Naive thymus-derived CD4-positive, alpha-beta T cell (primary cell): ENCODE results near the gene PSME4. TPM values are rescaled to one million over a fixed set of nuclear protein-coding genes. Genes with fewer than 3 reads are reported as not detected.

Experiments used
- ATAC-seq: fragments of 150-1000 bp; cut with Tn5 transposase; 2 replicates; pipeline ENCODE4 v1.10.0; 2021; ENCODE audit warnings: mild to moderate bottlenecking, moderate library complexity
- CTCF ChIA-PET: fragments of 350-600 bp; sonication (Branson Sonifier 250); formaldehyde crosslinking; loops from one replicate; lab custom pipeline; 2021; ENCODE audit warnings: antibody characterized with exemption; lab: Charles Lee
- POLR2A ChIA-PET: fragments of 350-600 bp; sonication (Branson Sonifier 250); formaldehyde crosslinking; loops from one replicate; lab custom pipeline; 2021; ENCODE audit warnings: antibody characterized with exemption, inconsistent platforms; lab: Charles Lee
- DNase-seq, 9 donors: peaks; one replicate each; pipeline versions ENCODE4 v3.0.0 to v3.0.0-alpha.2; 2020 to 2022; ENCODE audit warnings: mixed read lengths in 1 of 9
- H3K27ac ChIP-seq: one replicate; pipeline ENCODE4 v1.7.0; 2013; ENCODE audit warnings: mild to moderate bottlenecking, low read depth, low read length, moderate library complexity
- H3K27me3 ChIP-seq, 2 donors: one replicate each; pipeline ENCODE4 v1.7.0; 2013; ENCODE audit warnings: low read length in 2 of 2, mild to moderate bottlenecking in 2 of 2, moderate library complexity in 2 of 2; ENCODE audit not compliant: control insufficient read depth in 2 of 2, insufficient read depth in 2 of 2
- H3K36me3 ChIP-seq, 3 experiments: 1 replicate in 2 of 3; 2 replicates in 1 of 3; pipeline ENCODE4 v1.7.0; 2013; ENCODE audit warnings: low read length in 3 of 3, mild to moderate bottlenecking in 3 of 3, moderate library complexity in 1 of 3; ENCODE audit not compliant: insufficient read depth in 3 of 3, control insufficient read depth in 2 of 3
- H3K4me1 ChIP-seq, 2 donors: one replicate each; pipeline ENCODE4 v1.7.0; 2013; ENCODE audit warnings: low read length in 2 of 2, mild to moderate bottlenecking in 2 of 2, moderate library complexity in 1 of 2; ENCODE audit not compliant: control insufficient read depth in 2 of 2, insufficient read depth in 2 of 2
- H3K4me3 ChIP-seq: 2 replicates; pipeline ENCODE4 v1.7.0; 2013; ENCODE audit warnings: mild to moderate bottlenecking, low read length
- H3K9me3 ChIP-seq, 3 experiments: 1 replicate in 2 of 3; 2 replicates in 1 of 3; pipeline ENCODE4 v1.7.0; 2013; ENCODE audit warnings: low read length in 3 of 3; ENCODE audit not compliant: control insufficient read depth in 2 of 3
- H3K27ac Mint-ChIP-seq, 9 donors: one replicate each; pipeline ENCODE4 v1.8.0; 2020 to 2022; ENCODE audit warnings: mixed read lengths in 9 of 9, mild to moderate bottlenecking in 8 of 9, moderate library complexity in 5 of 9, inconsistent platforms in 2 of 9
- H3K27me3 Mint-ChIP-seq, 5 donors: one replicate each; pipeline ENCODE4 v1.8.0; 2021 to 2022; ENCODE audit warnings: mixed read lengths in 5 of 5, mild to moderate bottlenecking in 1 of 5
- H3K36me3 Mint-ChIP-seq, 5 donors: one replicate each; pipeline ENCODE4 v1.8.0; 2020 to 2022; ENCODE audit warnings: mixed read lengths in 5 of 5, mild to moderate bottlenecking in 3 of 5, inconsistent platforms in 1 of 5
- H3K4me1 Mint-ChIP-seq, 7 donors: one replicate each; pipeline ENCODE4 v1.8.0; 2020 to 2022; ENCODE audit warnings: mixed read lengths in 7 of 7, mild to moderate bottlenecking in 3 of 7, inconsistent platforms in 1 of 7
- H3K4me3 Mint-ChIP-seq, 10 donors: one replicate each; pipeline ENCODE4 v1.8.0; 2020 to 2022; ENCODE audit warnings: mild to moderate bottlenecking in 10 of 10, mixed read lengths in 10 of 10, moderate library complexity in 6 of 10, inconsistent platforms in 2 of 10
- H3K9me3 Mint-ChIP-seq, 11 donors: one replicate each; pipeline ENCODE4 v1.8.0; 2020 to 2022; ENCODE audit warnings: mixed read lengths in 11 of 11, mild to moderate bottlenecking in 4 of 11, inconsistent platforms in 1 of 11, moderate library complexity in 1 of 11
- intact Hi-C, 2 donors: fragments of 100-400 bp; cut with micrococcal nuclease; formaldehyde crosslinking; loops; one replicate each; pipeline ENCODE4 v1.15.1; 2023
- polyA plus RNA-seq, 2 donors: library from polyadenylated mRNA; unstranded; fragments of 300-500 nt; fragmentation: Illumina TruSeq; gene quantifications; one replicate each; pipeline ENCODE4 v1.2.3, GENCODE V29; 2021
- total RNA-seq, 6 experiments: library from RNA in 5 of 6; stranded (reverse) in 5 of 6; gene quantifications; 1 replicate in 5 of 6; 2 replicates in 1 of 6; pipeline ENCODE4 v1.2.3 and lab custom pipeline; 2021 to 2026

The PSME4 gene, protein sequence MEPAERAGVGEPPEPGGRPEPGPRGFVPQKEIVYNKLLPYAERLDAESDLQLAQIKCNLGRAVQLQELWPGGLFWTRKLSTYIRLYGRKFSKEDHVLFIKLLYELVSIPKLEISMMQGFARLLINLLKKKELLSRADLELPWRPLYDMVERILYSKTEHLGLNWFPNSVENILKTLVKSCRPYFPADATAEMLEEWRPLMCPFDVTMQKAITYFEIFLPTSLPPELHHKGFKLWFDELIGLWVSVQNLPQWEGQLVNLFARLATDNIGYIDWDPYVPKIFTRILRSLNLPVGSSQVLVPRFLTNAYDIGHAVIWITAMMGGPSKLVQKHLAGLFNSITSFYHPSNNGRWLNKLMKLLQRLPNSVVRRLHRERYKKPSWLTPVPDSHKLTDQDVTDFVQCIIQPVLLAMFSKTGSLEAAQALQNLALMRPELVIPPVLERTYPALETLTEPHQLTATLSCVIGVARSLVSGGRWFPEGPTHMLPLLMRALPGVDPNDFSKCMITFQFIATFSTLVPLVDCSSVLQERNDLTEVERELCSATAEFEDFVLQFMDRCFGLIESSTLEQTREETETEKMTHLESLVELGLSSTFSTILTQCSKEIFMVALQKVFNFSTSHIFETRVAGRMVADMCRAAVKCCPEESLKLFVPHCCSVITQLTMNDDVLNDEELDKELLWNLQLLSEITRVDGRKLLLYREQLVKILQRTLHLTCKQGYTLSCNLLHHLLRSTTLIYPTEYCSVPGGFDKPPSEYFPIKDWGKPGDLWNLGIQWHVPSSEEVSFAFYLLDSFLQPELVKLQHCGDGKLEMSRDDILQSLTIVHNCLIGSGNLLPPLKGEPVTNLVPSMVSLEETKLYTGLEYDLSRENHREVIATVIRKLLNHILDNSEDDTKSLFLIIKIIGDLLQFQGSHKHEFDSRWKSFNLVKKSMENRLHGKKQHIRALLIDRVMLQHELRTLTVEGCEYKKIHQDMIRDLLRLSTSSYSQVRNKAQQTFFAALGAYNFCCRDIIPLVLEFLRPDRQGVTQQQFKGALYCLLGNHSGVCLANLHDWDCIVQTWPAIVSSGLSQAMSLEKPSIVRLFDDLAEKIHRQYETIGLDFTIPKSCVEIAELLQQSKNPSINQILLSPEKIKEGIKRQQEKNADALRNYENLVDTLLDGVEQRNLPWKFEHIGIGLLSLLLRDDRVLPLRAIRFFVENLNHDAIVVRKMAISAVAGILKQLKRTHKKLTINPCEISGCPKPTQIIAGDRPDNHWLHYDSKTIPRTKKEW (N-terminal part only)
- 10 to 100 TPM; 48.8 to 80.1 (median 54.4) TPM for total RNA-seq
- 1 to 10 TPM; 2.4 to 5.1 TPM for polyA plus RNA-seq
- 92.3 reads per million, percentile 83 among the genes with 10 or more reads in this experiment for total RNA-seq (lab: John Stamatoyannopoulos, UW)

DNA sequence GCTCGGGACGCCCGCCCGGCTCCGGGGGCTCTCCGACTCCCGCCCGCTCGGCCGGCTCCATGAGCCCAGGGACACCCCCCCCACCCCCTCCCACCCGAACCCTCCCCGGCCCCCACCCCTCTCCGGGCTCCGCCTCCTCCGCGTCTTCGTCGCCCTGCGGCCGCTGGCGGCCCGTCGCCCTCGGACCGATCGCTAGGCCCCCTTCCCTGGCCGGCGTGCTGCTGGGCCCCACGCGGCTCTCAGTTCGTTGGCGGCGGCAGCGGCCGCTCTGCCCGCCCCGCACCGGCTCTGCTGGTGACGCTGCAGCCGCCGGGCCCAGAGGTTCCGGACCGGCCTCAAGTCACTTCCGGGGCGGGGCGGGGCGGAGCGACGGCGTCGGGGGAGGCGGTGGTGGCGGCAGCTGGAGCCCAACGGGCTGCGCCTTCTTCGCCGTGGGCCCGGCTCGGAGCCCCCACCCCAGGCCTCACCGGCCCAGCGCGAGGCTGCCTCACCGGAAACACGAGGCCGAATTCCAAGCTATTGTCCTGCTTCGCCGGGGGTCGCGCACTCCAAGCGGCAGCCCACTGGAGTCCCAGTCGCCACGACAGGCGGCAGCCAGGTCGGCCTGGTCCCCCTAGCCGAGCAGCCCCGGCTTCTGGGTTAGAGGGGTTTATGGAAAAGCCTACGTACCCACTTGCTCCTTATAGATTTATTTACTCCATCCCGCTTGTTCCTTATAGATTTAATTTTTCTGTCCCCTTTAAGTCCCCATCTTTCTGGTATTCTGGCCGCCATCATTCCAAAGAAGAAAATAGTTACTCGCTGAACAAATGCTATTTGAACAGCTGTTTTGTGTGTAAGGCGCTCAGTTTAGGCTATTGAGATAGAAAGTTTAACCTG, at the start of gene PSME4:
Gene PSME4, minus strand, starts transcription at position 270 of the 879 bp plus-strand sequence. Its CDS starts 209 bp downstream, at position 61.
- no peaks in the 10 kb centered on the region for H3K27me3 Mint-ChIP-seq
- H3K4me3 Mint-ChIP-seq = peak within 1 kb of the TSS; percentile 89 to 100 (median 96)
- H3K27me3 ChIP-seq = no peaks in the 10 kb centered on the region
- peak within 1 kb of the TSS; percentile 84 for H3K4me3 ChIP-seq
- ATAC-seq (peak; percentile 97), DNase-seq (peak; percentile 80 to 95 (median 90))
- intact Hi-C loops = loop anchor here (1.0 to 5.0 kb wide), 15 partner anchors 23 to 1646 kb away; partner anchors contain the start of genes ACYP2 (in 2 of the 2), CHAC2 (in 2 of the 2), EML6 (in 2 of the 2) and ERLEC1 (in 2 of the 2)
- peaks cover 17 to 21% of the 10 kb centered on the region in 2 donors for H3K4me1 ChIP-seq
- no peaks in the 10 kb centered on the region for H3K9me3 ChIP-seq
- CTCF ChIA-PET = interaction anchor here (1.0 kb wide), 1 partner anchor 82 kb away, joined by 3 read pairs; no protein-coding TSS in a partner anchor
- H3K36me3 Mint-ChIP-seq = peaks cover 4 to 34% (median 21%) of the 10 kb centered on the region in 5 donors
- H3K27ac ChIP-seq = peak within 1 kb of the TSS; percentile 93
- peak within 1 kb of the TSS; percentile 91 to 99 (median 95) for H3K27ac Mint-ChIP-seq
- H3K4me1 Mint-ChIP-seq = peaks cover 37 to 65% (median 54%) of the 10 kb centered on the region in 7 donors
- peaks cover 0 to 15% (median 0%) of the 10 kb centered on the region in 3 experiments for H3K36me3 ChIP-seq
- POLR2A ChIA-PET = interaction anchor here (0.9 to 6.0 kb wide), 10 partner anchors 9 to 1080 kb away, joined by 3 to 71 read pairs (median 5); partner anchors contain the start of genes ACYP2 and RTN4
- H3K9me3 Mint-ChIP-seq = no peaks in the 10 kb centered on the region

GRCh38 chr2:54015798-54016699, 45.3 kb upstream of the PSME4 start:
- H3K4me3 ChIP-seq = no peak overlapping the region
- ATAC-seq = no peak
- Mint-ChIP-seq H3K4me1 (peaks cover 24 to 52% (median 45%) of the 10 kb centered on the region in 7 donors), H3K27me3 (no peaks in the 10 kb centered on the region), H3K4me3 (peak overlapping the region in 3 of 10 donors; percentile 6 to 40 (median 35)), H3K36me3 (peaks cover 6 to 23% (median 15%) of the 10 kb centered on the region in 5 donors), H3K9me3 (peaks cover 0 to 9% (median 3%) of the 10 kb centered on the region in 11 donors), H3K27ac (peak overlapping the region; percentile 63 to 92 (median 84))
- DNase-seq = no peak
- no peaks in the 10 kb centered on the region for H3K27me3 ChIP-seq
- POLR2A ChIA-PET = interaction anchor here (2.1 kb wide), 1 partner anchor 21 kb away, joined by 12 read pairs; no protein-coding TSS in a partner anchor
- intact Hi-C loops = loop anchor here in 1 of 2 donors (2.0 kb wide), 1 partner anchor 21 kb away; no protein-coding TSS in a partner anchor
- peaks cover 0 to 8% (median 0%) of the 10 kb centered on the region in 3 experiments for H3K9me3 ChIP-seq
- CTCF ChIA-PET = no interaction called here
- no peaks in the 10 kb centered on the region for H3K36me3 ChIP-seq
- H3K27ac ChIP-seq = no peak overlapping the region
- H3K4me1 ChIP-seq = peaks cover 10 to 25% of the 10 kb centered on the region in 2 donors

DNA sequence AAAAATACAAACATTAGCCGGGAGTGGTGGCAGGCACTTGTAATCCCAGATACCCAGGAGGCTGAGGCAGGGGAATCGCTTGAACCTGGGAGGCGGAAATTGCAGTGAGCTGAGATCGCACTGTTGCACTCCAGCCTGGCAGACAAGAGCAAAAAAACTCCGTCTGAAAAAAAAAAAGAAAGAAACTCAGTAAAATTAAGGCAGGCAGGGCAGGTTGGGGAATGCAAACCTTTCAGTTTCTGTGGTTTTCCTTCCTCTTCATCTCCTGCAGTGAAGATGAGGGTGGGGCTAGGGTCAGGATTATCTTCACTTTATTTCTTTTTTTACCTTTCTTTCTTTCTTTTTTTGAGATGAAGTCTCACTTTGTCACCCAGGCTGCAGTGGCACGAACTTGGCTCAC, 43.2 kb upstream of the PSME4 start:
- ChIA-PET POLR2A (interaction anchor here (2.1 to 4.1 kb wide), 2 partner anchors 19 to 44 kb away, joined by 12 to 25 read pairs; partner anchors contain the start of gene PSME4), CTCF (interaction anchor here (0.5 to 1.1 kb wide), 4 partner anchors 16 to 106 kb away, joined by 3 to 4 read pairs (median 4); no protein-coding TSS in a partner anchor)
- ATAC-seq = peak; percentile 42
- H3K27me3 Mint-ChIP-seq = no peaks in the 10 kb centered on the region
- peaks cover 0 to under 1% (median 0%) of the 10 kb centered on the region in 11 donors for H3K9me3 Mint-ChIP-seq
- peaks cover 4 to 18% (median 11%) of the 10 kb centered on the region in 5 donors for H3K36me3 Mint-ChIP-seq
- DNase-seq = peak in 6 of 9 donors; percentile 49 to 59 (median 55)
- H3K36me3 ChIP-seq = no peaks in the 10 kb centered on the region
- H3K4me3 Mint-ChIP-seq = peak overlapping the region; percentile 54 to 81 (median 68)
- intact Hi-C loops = loop anchor here (1.0 to 5.0 kb wide), 4 partner anchors 19 to 44 kb away; partner anchors contain the start of gene PSME4 (in 1 of the 2)
- no peaks in the 10 kb centered on the region for H3K27me3 ChIP-seq
- H3K9me3 ChIP-seq = no peaks in the 10 kb centered on the region
- peaks cover 10 to 25% of the 10 kb centered on the region in 2 donors for H3K4me1 ChIP-seq
- peak overlapping the region; percentile 69 for H3K27ac ChIP-seq
- H3K4me1 Mint-ChIP-seq = peaks cover 24 to 66% (median 57%) of the 10 kb centered on the region in 7 donors
- peak overlapping the region; percentile 28 for H3K4me3 ChIP-seq
- peak overlapping the region; percentile 85 to 96 (median 92) for H3K27ac Mint-ChIP-seq

GRCh38 chr2:54012538-54013141, 41.8 kb upstream of the PSME4 start:
- H3K27me3 ChIP-seq = no peaks in the 10 kb centered on the region
- intact Hi-C loops = loop anchor here in 1 of 2 donors (5.0 kb wide), 1 partner anchor 35 kb away; no protein-coding TSS in a partner anchor
- POLR2A ChIA-PET = interaction anchor here (0.9 to 4.1 kb wide), 5 partner anchors 9 to 42 kb away, joined by 3 to 25 read pairs (median 13); partner anchors contain the start of gene PSME4
- H3K9me3 ChIP-seq = no peaks in the 10 kb centered on the region
- Mint-ChIP-seq H3K36me3 (peaks cover 0 to 15% (median 3%) of the 10 kb centered on the region in 5 donors), H3K9me3 (peaks cover 0 to 2% (median 0%) of the 10 kb centered on the region in 11 donors), H3K27ac (peak overlapping the region; percentile 55 to 96 (median 91)), H3K4me1 (peaks cover 24 to 74% (median 62%) of the 10 kb centered on the region in 7 donors), H3K27me3 (no peaks in the 10 kb centered on the region), H3K4me3 (peak overlapping the region in 9 of 10 donors; percentile 7 to 81 (median 68))
- H3K27ac ChIP-seq = peak overlapping the region; percentile 40
- ATAC-seq (peak; percentile 6), DNase-seq (peak in 2 of 9 donors; percentile 23 to 27)
- H3K36me3 ChIP-seq = no peaks in the 10 kb centered on the region
- H3K4me1 ChIP-seq = peaks cover 10 to 25% of the 10 kb centered on the region in 2 donors
- H3K4me3 ChIP-seq = no peak overlapping the region
- CTCF ChIA-PET = interaction anchor here (1.3 kb wide), 1 partner anchor 18 kb away, joined by 5 read pairs; no protein-coding TSS in a partner anchor
